Daoy (cell line): ENCODE results near the gene LRRC32. TPM values are rescaled to one million over a fixed set of nuclear protein-coding genes. Genes with fewer than 3 reads are reported as not detected.
"Not testable (repeated sequence)": the region's sequence is repeated elsewhere in the genome, so short reads cannot be mapped to it uniquely, and the experiment has no call there.

Experiments used
- DNase-seq: peaks from one replicate; pipeline ENCODE4 v3.0.0-alpha.2; 2015; ENCODE audit warnings: low read depth
- total RNA-seq: library from RNA; depleted of rRNA; stranded (reverse); fragments of >200 nt; shearing (Covaris generic); gene quantifications from 2 replicates; pipeline ENCODE4 v1.2.3, GENCODE V29; 2014; rRNA removed

LRRC32 gene
- total RNA-seq, 1 experiment from 2014 or later = 0.29 TPM

DNA sequence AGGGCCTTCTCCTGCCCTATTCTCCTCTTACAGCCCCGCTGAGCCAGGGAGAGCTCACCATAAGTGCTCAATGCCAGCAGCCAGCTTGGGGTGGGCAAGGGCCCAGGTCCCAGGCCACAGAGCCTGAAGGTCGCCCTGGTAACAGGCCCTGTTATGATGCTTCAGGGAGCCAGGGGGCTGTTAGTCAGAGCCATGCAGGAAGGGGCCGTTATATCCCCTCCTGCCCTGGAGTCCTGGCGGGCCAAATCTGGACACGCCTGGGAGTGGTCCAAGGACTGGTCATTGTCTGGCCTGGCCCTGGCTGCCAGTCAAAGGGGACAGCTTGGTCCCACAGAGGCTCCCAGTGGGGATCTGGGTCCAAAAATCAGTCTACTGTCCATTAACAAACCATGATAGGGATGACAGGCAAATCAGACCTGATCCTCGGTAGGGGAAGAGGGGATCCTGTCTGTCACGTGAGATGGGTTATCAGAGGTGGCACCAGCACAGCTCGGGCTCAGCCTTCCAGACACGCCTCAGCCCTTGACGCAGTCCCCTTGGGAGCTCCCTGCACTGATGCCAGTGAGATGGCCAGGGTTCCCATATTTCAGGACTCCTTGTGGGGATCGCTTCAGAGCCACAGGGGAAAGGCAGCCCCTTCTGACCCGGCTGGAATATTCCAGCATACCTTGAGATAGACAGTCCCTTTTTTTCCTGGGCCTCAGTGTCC lies 55.9 kb downstream of the LRRC32 start:
- peak; percentile 37 for DNase-seq

- DNase-seq = no peak
Observed at GRCh38 chr11:76613901-76614300, 56.6 kb downstream of the LRRC32 start.

GRCh38 chr11:76612226-76612625 lies 58.3 kb downstream of the LRRC32 start:
- no peak for DNase-seq

- no peak for DNase-seq
Observed at GRCh38 chr11:76610871-76611475, 59.6 kb downstream of the LRRC32 start.

- DNase-seq = no peak
Observed at GRCh38 chr11:76610371-76610770, 60.2 kb downstream of the LRRC32 start.

DNA sequence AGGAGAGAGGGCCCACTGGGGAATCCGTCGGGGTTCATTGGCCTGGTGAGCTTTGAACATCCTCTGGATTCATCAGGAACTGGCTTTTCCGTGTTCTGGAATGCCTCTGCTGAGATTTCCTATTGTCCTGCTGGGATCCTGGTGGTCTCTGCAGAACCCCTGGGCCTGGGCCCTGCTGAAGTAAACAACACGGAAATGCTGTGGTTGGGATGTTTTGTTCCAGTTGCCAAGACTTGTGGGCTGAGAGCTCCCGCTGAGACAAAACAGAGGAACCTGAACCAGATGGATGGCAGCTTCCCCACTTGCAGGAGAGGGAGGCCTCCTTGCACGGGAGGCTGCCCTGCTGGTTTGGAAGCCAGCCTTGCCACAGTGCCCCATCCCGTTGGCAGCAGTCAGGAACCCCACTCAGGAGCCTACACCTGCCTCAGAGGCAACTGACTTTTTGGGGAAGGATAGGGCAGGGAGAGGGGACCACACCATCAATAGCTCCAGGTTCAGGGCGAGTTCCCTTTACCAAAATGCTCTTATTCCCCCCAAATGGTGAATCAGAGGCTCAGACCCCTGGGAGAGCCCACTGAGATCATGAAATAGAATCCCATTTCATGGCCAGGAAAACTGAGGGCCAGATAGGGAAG lies 60.7 kb downstream of the LRRC32 start:
- no peak for DNase-seq

DNA sequence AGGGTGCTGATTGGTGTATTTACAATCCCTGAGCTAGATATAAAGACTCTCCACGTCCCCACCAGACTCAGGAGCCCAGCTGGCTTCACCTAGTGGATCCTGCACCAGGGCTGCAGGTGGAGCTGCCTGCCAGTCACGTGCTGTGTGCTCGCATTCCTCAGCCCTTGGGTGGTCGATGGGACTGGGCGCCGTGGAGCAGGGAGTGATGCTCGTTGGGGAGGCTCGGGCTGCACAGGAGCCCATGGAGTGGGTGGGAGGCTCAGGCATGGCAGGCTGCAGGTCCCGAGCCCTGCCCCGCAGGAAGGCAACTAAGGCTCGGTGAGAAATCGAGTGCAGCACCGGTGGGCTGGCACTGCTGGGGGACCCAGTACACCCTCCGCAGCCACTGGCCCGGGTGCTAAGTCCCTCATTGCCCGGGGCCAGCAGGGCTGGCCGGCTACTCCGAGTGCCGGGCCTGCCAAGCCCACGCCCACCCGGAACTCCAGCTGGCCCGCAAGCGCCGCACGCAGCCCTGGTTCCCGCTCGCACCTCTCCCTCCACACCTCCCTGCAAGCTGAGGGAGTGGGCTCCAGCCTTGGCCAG lies 61.6 kb downstream of the LRRC32 start:
- not testable (repeated sequence) for DNase-seq

GRCh38 chr11:76608228-76608627 lies 62.3 kb downstream of the LRRC32 start:
- not testable (repeated sequence) for DNase-seq

Other genes starting within 250 kb of the LRRC32 start
- gene EMSY, start 225.7 kb downstream of the LRRC32 start, total RNA-seq = 7.8 and 12.7 TPM in 2 replicates
- gene TSKU, start 112.6 kb upstream of the LRRC32 start, total RNA-seq = 25.1 and 26.3 TPM in 2 replicates
- gene ACER3, start 190.2 kb upstream of the LRRC32 start, total RNA-seq = 8.3 and 10.8 TPM in 2 replicates